Hematopoietic multipotent progenitor cell treated with erythropoietin and hydrocortisone succinate and interleukin-3 and kit ligand, for 4 days (in vitro differentiated cells): ENCODE data around the gene SKAP1.
"Not testable (repeated sequence)": the region's sequence is repeated elsewhere in the genome, so short reads cannot be mapped to it uniquely, and the experiment has no call there.

Experiments used
- DNase-seq: peaks from one replicate; pipeline ENCODE4 v3.0.0-alpha.2; 2015

The SKAP1 gene

GRCh38 chr17:48198950-48199541 lies 231.0 kb downstream of the SKAP1 start:
- peak; percentile 37 for DNase-seq

- DNase-seq: no peak
Measured at GRCh38 chr17:48195910-48196309, 234.1 kb downstream of the SKAP1 start.

GRCh38 chr17:48194097-48194550 lies 235.9 kb downstream of the SKAP1 start:
- DNase-seq: peak; percentile 67

GRCh38 chr17:48192321-48192731 lies 237.7 kb downstream of the SKAP1 start:
- DNase-seq: no peak

GRCh38 chr17:48191362-48191761 lies 238.7 kb downstream of the SKAP1 start:
- DNase-seq: no peak

DNA sequence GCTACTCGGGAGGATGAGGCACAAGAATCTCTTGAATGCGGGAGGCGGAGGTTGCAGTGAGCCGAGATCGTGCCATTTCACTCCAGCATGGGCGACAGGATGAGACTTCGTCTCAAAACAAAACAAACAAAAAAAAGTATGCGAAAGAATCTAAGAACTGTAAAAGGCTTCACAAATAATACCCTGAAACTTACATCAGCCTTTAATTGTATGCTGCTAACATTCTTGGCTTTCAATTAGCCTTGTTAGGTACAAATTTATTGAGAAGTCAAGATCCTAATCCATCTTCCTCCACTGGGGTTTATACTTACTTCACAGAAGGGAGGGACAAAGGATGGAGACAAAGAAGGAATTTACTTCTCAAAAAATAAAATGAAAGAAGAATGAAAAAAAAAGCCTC lies 239.1 kb downstream of the SKAP1 start:
- DNase-seq: no peak

GRCh38 chr17:48187872-48188608 lies 242.0 kb downstream of the SKAP1 start:
- DNase-seq: no peak

DNA sequence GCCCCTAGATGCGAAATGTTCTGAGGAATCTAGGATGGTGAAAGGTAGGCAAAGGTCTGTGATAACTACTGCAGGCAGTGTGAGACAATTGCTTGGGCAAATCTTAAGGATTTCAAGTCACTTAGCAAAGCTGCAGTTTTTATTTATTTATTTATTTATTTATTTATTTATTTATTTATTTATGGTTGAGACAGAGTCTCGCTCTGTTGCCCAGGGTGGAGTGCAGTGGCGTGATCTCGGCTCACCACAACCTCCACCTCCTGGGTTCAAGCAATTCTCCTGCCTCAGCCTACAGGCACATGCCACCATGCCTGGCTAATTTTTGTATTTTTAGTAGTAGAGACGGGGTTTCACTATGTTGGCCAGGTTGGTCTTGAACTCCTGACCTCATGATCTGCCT lies 243.7 kb downstream of the SKAP1 start:
- not testable (repeated sequence) for DNase-seq

GRCh38 chr17:48184721-48185120 lies 245.3 kb downstream of the SKAP1 start:
- DNase-seq: no peak

GRCh38 chr17:48181653-48182052 lies 248.4 kb downstream of the SKAP1 start:
- DNase-seq: no peak

DNA sequence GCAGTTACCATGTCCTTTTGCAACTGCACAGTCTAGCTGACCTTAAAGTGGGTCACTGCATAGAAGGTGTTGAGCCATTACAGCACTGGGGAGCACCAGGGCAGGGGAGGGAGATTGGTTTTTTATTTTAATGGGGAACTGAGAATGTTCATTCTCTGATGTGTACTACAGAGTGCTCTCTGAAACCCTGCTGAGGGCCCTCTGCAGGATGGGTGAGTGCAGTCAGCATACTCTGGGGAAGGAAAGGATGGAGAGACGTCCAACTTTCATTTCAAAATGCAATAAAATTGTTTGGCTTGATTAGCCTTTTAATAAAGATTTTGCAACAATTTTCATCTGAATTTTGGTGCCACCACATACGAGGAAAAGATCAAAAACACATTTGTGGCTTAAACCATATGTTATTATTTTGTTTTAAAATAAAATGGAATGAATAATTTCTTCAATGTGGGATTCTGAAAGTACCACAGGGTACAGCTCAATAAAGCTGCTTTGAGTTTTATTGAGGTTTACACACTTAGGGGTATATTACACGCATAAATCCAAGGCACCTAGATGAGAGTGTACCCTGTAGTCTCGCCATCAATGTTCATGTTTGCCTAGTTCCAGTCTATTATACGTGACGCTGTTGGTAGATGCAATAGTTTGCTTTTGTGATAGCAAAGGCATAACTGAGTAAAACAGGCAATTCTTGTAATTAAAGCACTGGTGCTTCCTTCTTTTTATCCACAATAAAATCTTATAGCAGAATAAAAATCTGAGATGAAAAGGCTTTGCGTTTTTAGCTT lies 249.0 kb downstream of the SKAP1 start:
- DNase-seq: no peak

DNA sequence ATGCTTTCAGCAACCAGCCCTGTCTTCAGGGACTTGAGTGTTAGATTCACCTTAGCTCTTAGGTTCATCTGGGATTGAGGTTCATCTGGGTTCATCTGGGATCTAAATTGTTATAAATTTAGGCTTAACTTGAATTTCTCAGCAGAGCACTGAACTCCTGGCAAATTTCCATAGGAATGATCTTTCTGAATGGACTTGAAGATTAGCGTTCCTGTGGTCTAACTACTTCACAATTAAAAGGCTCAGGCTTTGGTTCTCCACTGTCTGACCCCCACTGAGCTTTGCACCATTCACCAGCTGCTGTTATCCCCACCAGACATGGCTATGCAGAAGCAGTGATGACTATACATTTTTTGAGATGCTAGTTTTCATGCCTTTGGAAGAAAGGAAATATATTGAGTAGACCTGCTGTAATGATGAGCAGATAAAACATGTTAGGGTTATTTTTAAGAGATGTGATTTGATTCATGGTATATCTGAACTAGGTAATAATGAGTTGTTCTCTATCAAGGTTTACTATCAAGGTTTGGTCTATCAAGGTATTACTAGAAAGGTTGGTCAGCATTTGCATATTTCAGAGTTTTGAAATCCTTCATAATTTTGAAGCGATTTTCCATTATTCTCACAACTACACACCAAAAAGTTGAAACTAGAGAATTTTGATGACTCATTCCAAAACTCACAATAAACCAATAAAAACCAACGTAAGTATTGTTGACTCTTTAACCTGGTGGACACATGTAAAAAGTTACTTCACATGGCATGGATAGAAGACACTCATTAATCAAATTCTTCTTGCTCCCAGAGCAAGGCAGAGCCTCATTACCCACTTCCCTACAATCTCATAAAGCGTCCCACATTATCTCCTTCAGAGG lies 250.7 kb downstream of the SKAP1 start:
- no peak for DNase-seq

- no peak for DNase-seq
Measured at GRCh38 chr17:48178317-48178716, 251.7 kb downstream of the SKAP1 start.

DNA sequence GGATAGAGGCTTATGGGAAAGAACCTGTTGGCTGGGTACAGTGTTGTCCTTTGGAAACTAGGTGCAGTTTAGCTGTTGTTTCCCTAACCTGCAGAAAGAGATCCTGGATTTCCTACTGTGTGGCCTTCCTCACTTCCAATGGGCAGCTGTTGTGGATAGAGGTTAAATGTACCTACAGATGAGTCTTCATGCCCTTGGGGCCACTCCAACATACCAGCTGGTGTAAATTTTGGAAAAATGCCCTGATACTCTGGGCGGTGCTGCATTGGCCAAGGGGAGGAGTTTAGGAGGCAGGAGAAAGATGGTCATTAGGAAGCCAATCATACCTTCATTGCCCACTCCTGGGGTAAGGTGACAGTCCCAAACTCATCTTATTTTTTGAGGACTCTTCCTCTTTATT lies 252.2 kb downstream of the SKAP1 start:
- DNase-seq: no peak

GRCh38 chr17:48176471-48176855 lies 253.6 kb downstream of the SKAP1 start:
- DNase-seq: no peak

GRCh38 chr17:48175692-48176470 lies 254.1 kb downstream of the SKAP1 start:
- DNase-seq: no peak

GRCh38 chr17:48174833-48175523 lies 255.0 kb downstream of the SKAP1 start:
- no peak for DNase-seq

DNA sequence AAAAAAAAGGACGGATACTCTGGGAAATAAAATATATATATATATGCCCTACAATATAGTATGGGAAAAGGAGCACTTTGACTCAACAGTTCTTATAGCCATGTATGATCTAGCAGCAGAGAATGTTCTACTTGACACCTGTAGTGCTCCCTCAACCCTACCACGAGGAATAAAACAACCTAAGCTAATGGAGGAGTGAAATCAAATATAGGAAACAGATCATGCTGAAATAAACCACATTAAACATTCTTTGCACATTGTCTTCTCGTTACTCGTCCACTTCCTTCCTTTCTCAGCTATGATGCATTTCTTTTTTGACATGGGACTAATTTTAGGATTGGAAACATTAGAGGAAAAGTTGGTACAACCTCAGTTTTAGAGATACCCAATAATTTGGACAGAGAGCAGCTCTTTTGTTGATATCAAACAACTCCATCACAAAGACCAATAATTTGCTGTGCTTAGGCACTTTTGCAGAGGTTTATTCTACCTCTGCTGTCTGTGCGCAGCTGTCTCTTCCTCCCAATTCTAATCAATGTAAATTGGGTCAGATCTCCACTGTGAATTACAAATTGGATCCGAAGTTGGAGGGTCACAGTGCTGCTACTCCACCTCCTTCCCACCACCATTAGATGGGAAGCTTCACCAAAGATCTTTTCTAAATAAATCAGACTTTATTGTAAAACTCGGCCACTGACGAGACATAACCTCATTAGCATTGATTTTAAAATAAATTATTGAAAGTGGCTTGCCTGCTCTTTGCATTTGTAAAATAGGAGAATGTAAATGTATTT lies 256.6 kb downstream of the SKAP1 start:
- DNase-seq: no peak

- no peak for DNase-seq
Measured at GRCh38 chr17:48169926-48170325, 260.1 kb downstream of the SKAP1 start.

- peak; percentile 29 for DNase-seq
Measured at GRCh38 chr17:48163809-48164208, 266.2 kb downstream of the SKAP1 start.
